Astrocyte of the cerebellum (primary cell): ENCODE results near the gene LDAH.

Experiments
- DNase-seq: peaks from one replicate; pipeline ENCODE4 v3.0.0-alpha.2; 2011; ENCODE audit warnings: low read depth
- H3K4me3 ChIP-seq: 2 replicates; pipeline ENCODE4 v1.5.1; 2011; ENCODE audit warnings: mild to moderate bottlenecking, low read depth, low read length, moderate library complexity
- CTCF ChIP-seq: IDR thresholded peaks from 2 replicates; pipeline ENCODE4 v1.5.1; 2012; ENCODE audit warnings: low read length, low read depth, moderate library complexity, mild to moderate bottlenecking; ENCODE audit errors: missing control alignments
- in situ Hi-C: cut with HindIII; loops from 2 replicates; pipeline ENCODE4 v1.10.0; 2017; ENCODE audit warnings: low sequenced_read_pairs

Gene LDAH

GRCh38 chr2:20822535-20823490 lies at the start of gene LDAH:
Gene LDAH (minus strand): TSS chr2:20823101. CDS start chr2:20801463, 21,638 bp downstream.
- peak; percentile 80 for DNase-seq
- in situ Hi-C loops: no loop called here
- TF ChIP-seq CTCF: no peak
- peak within 1 kb of the TSS; percentile 95 for H3K4me3 ChIP-seq

GRCh38 chr2:20868377-20868776 lies 45.5 kb upstream of the LDAH start:
- TF ChIP-seq CTCF: no peak
- in situ Hi-C loops: no loop called here
- DNase-seq: no peak
- H3K4me3 ChIP-seq: no peak overlapping the region

GRCh38 chr2:20862850-20863249 lies 39.9 kb upstream of the LDAH start:
- no peak for TF ChIP-seq CTCF
- in situ Hi-C loops: no loop called here
- no peak for DNase-seq
- H3K4me3 ChIP-seq: no peak overlapping the region

- no peak for TF ChIP-seq CTCF
- in situ Hi-C loops: no loop called here
- DNase-seq: no peak
- no peak overlapping the region for H3K4me3 ChIP-seq
Measured at GRCh38 chr2:20855456-20855855, 32.6 kb upstream of the LDAH start.

GRCh38 chr2:20852670-20853069 lies 29.8 kb upstream of the LDAH start:
- in situ Hi-C loops: no loop called here

GRCh38 chr2:20852139-20852538 lies 29.2 kb upstream of the LDAH start:
- H3K4me3 ChIP-seq: no peak overlapping the region
- in situ Hi-C loops: no loop called here
- DNase-seq: no peak
- TF ChIP-seq CTCF: no peak

More at GRCh38 chr2:20852670-20853069, 29.8 kb upstream of the LDAH start:
- no peak for DNase-seq
- TF ChIP-seq CTCF: no peak
- H3K4me3 ChIP-seq: no peak overlapping the region
